Fibroblast of skin of right quadriceps (primary cell): Measurements from ENCODE around the gene RSU1.

ENCODE experiments used
- DNase-seq: peaks from one replicate; pipeline ENCODE4 v3.0.0-alpha.2; 2013

The RSU1 gene

GRCh38 chr10:16732376-16732775 lies 84.8 kb downstream of the RSU1 start:
- DNase-seq = peak; percentile 11

- DNase-seq = no peak
Measured at GRCh38 chr10:16728266-16728665, 89.0 kb downstream of the RSU1 start.

GRCh38 chr10:16727666-16728065 lies 89.6 kb downstream of the RSU1 start:
- DNase-seq = no peak

- DNase-seq = no peak
Measured at GRCh38 chr10:16724509-16724908, 92.7 kb downstream of the RSU1 start.

- no peak for DNase-seq
Measured at GRCh38 chr10:16720812-16721211, 96.4 kb downstream of the RSU1 start.

- DNase-seq = peak; percentile 66
Measured at GRCh38 chr10:16717622-16718395, 99.4 kb downstream of the RSU1 start.

- no peak for DNase-seq
Measured at GRCh38 chr10:16716051-16716450, 101.2 kb downstream of the RSU1 start.

GRCh38 chr10:16713290-16713689 lies 103.9 kb downstream of the RSU1 start:
- no peak for DNase-seq

GRCh38 chr10:16712883-16713282 lies 104.3 kb downstream of the RSU1 start:
- no peak for DNase-seq

- DNase-seq = no peak
Measured at GRCh38 chr10:16700331-16700730, 116.9 kb downstream of the RSU1 start.

GRCh38 chr10:16699435-16700057 lies 117.7 kb downstream of the RSU1 start:
- no peak for DNase-seq

GRCh38 chr10:16698461-16698860 lies 118.8 kb downstream of the RSU1 start:
- DNase-seq = no peak

- DNase-seq = no peak
Measured at GRCh38 chr10:16690417-16690816, 126.8 kb downstream of the RSU1 start.

GRCh38 chr10:16689696-16690095 lies 127.5 kb downstream of the RSU1 start:
- no peak for DNase-seq

GRCh38 chr10:16689227-16689626 lies 128.0 kb downstream of the RSU1 start:
- DNase-seq = no peak

GRCh38 chr10:16686054-16686902 lies 130.9 kb downstream of the RSU1 start:
- no peak for DNase-seq

- no peak for DNase-seq
Measured at GRCh38 chr10:16685551-16685950, 131.7 kb downstream of the RSU1 start.

- no peak for DNase-seq
Measured at GRCh38 chr10:16681521-16681920, 135.7 kb downstream of the RSU1 start.

GRCh38 chr10:16679511-16679910 lies 137.7 kb downstream of the RSU1 start:
- DNase-seq = no peak

GRCh38 chr10:16675334-16675733 lies 141.9 kb downstream of the RSU1 start:
- no peak for DNase-seq

GRCh38 chr10:16674147-16674703 lies 143.0 kb downstream of the RSU1 start:
- DNase-seq = no peak

- DNase-seq = peak; percentile 24
Measured at GRCh38 chr10:16673443-16673842, 143.8 kb downstream of the RSU1 start.

- DNase-seq = no peak
Measured at GRCh38 chr10:16663444-16663843, 153.8 kb downstream of the RSU1 start.
